ENCODE measurements around the gene AHRR. TPM values are rescaled to one million over a fixed set of nuclear protein-coding genes. Genes with fewer than 3 reads are reported as not detected.
"Not testable (repeated sequence)": the region's sequence is repeated elsewhere in the genome, so short reads cannot be mapped to it uniquely, and the experiment has no call there.

The AHRR gene
- total RNA-seq, 1 donor from 2014 or later = 26.0 TPM

- intact Hi-C loops (cut with micrococcal nuclease); H3K4me1 Mint-ChIP-seq; H3K4me3 Mint-ChIP-seq; H3K27me3 Mint-ChIP-seq; DNase-seq; H3K9me3 Mint-ChIP-seq; H3K27ac Mint-ChIP-seq: not testable (repeated sequence)
- peaks cover 21% of the 10 kb centered on the region for H3K36me3 Mint-ChIP-seq (ENCODE audit: low read depth)
These were observed 11.7 kb upstream of the AHRR start for GRCh38 chr5:309831-310230.

- no peak for DNase-seq
- H3K4me3 Mint-ChIP-seq = no peak overlapping the region
- peaks cover 21% of the 10 kb centered on the region for H3K36me3 Mint-ChIP-seq (ENCODE audit: low read depth)
- H3K27me3 Mint-ChIP-seq = no peaks in the 10 kb centered on the region
- intact Hi-C loops (cut with micrococcal nuclease) = no loop called here
- H3K9me3 Mint-ChIP-seq = no peaks in the 10 kb centered on the region
- no peak overlapping the region for H3K27ac Mint-ChIP-seq
- H3K4me1 Mint-ChIP-seq = no peaks in the 10 kb centered on the region
These were observed 11.0 kb upstream of the AHRR start for GRCh38 chr5:310516-310915.

- no peak overlapping the region for H3K4me3 Mint-ChIP-seq
- no peak for DNase-seq
- H3K9me3 Mint-ChIP-seq = no peaks in the 10 kb centered on the region
- no peaks in the 10 kb centered on the region for H3K4me1 Mint-ChIP-seq
- intact Hi-C loops (cut with micrococcal nuclease) = no loop called here
- H3K27ac Mint-ChIP-seq = no peak overlapping the region
- no peaks in the 10 kb centered on the region for H3K27me3 Mint-ChIP-seq
- H3K36me3 Mint-ChIP-seq (ENCODE audit: low read depth) = peaks cover 19% of the 10 kb centered on the region
These were observed 10.5 kb upstream of the AHRR start for GRCh38 chr5:310941-311434.

- Mint-ChIP-seq H3K9me3 (no peaks in the 10 kb centered on the region), H3K27ac (no peak overlapping the region), H3K4me3 (no peak overlapping the region), H3K36me3 (ENCODE audit: low read depth) (peaks cover 19% of the 10 kb centered on the region), H3K4me1 (no peaks in the 10 kb centered on the region), H3K27me3 (no peaks in the 10 kb centered on the region)
- no peak for DNase-seq
- intact Hi-C loops (cut with micrococcal nuclease) = no loop called here
These were observed 9.6 kb upstream of the AHRR start for GRCh38 chr5:311963-312362.

GRCh38 chr5:312845-313244, 8.7 kb upstream of the AHRR start:
- no peak overlapping the region for H3K27ac Mint-ChIP-seq
- no peaks in the 10 kb centered on the region for H3K9me3 Mint-ChIP-seq
- no peaks in the 10 kb centered on the region for H3K4me1 Mint-ChIP-seq
- DNase-seq = no peak
- H3K36me3 Mint-ChIP-seq (ENCODE audit: low read depth) = peaks cover 19% of the 10 kb centered on the region
- no peak overlapping the region for H3K4me3 Mint-ChIP-seq
- intact Hi-C loops (cut with micrococcal nuclease) = no loop called here
- no peaks in the 10 kb centered on the region for H3K27me3 Mint-ChIP-seq

GRCh38 chr5:313265-313664, 8.2 kb upstream of the AHRR start:
- no peaks in the 10 kb centered on the region for H3K27me3 Mint-ChIP-seq
- H3K36me3 Mint-ChIP-seq (ENCODE audit: low read depth) = peaks cover 19% of the 10 kb centered on the region
- no peak overlapping the region for H3K4me3 Mint-ChIP-seq
- no peak for DNase-seq
- no peaks in the 10 kb centered on the region for H3K4me1 Mint-ChIP-seq
- H3K27ac Mint-ChIP-seq = no peak overlapping the region
- no peaks in the 10 kb centered on the region for H3K9me3 Mint-ChIP-seq
- intact Hi-C loops (cut with micrococcal nuclease) = no loop called here

- Mint-ChIP-seq H3K36me3 (ENCODE audit: low read depth) (peaks cover 17% of the 10 kb centered on the region), H3K27me3 (no peaks in the 10 kb centered on the region), H3K9me3 (no peaks in the 10 kb centered on the region), H3K27ac (no peak overlapping the region), H3K4me1 (no peaks in the 10 kb centered on the region), H3K4me3 (no peak overlapping the region)
- DNase-seq = no peak
- intact Hi-C loops (cut with micrococcal nuclease) = no loop called here
These were observed 7.6 kb upstream of the AHRR start for GRCh38 chr5:313806-314376.

GRCh38 chr5:314676-315487, 6.6 kb upstream of the AHRR start:
- intact Hi-C loops (cut with micrococcal nuclease) = no loop called here
- H3K4me1 Mint-ChIP-seq = no peaks in the 10 kb centered on the region
- H3K36me3 Mint-ChIP-seq (ENCODE audit: low read depth) = peaks cover 17% of the 10 kb centered on the region
- no peaks in the 10 kb centered on the region for H3K9me3 Mint-ChIP-seq
- peaks cover 4% of the 10 kb centered on the region for H3K27me3 Mint-ChIP-seq
- no peak overlapping the region for H3K27ac Mint-ChIP-seq
- DNase-seq = no peak
- no peak overlapping the region for H3K4me3 Mint-ChIP-seq

- peaks cover 4% of the 10 kb centered on the region for H3K4me1 Mint-ChIP-seq
- H3K9me3 Mint-ChIP-seq = no peaks in the 10 kb centered on the region
- peaks cover 10% of the 10 kb centered on the region for H3K27me3 Mint-ChIP-seq
- no peak overlapping the region for H3K4me3 Mint-ChIP-seq
- no peak overlapping the region for H3K27ac Mint-ChIP-seq
- no peak for DNase-seq
- intact Hi-C loops (cut with micrococcal nuclease) = no loop called here
- H3K36me3 Mint-ChIP-seq (ENCODE audit: low read depth) = peaks cover 17% of the 10 kb centered on the region
These were observed 5.9 kb upstream of the AHRR start for GRCh38 chr5:315488-316209.

GRCh38 chr5:316210-317085, 5.1 kb upstream of the AHRR start:
- intact Hi-C loops (cut with micrococcal nuclease) = loop anchor here (1.0 kb wide), 1 partner anchor 115 kb away; no protein-coding TSS in a partner anchor
- H3K4me1 Mint-ChIP-seq = peaks cover 4% of the 10 kb centered on the region
- H3K4me3 Mint-ChIP-seq = no peak overlapping the region
- DNase-seq = no peak
- peaks cover 11% of the 10 kb centered on the region for H3K27me3 Mint-ChIP-seq
- H3K36me3 Mint-ChIP-seq (ENCODE audit: low read depth) = peaks cover 13% of the 10 kb centered on the region
- H3K9me3 Mint-ChIP-seq = no peaks in the 10 kb centered on the region
- peak overlapping the region; percentile 41 for H3K27ac Mint-ChIP-seq

- H3K27ac Mint-ChIP-seq = no peak overlapping the region
- intact Hi-C loops (cut with micrococcal nuclease) = loop anchor here (1.0 kb wide), 1 partner anchor 114 kb away; no protein-coding TSS in a partner anchor
- no peaks in the 10 kb centered on the region for H3K9me3 Mint-ChIP-seq
- DNase-seq = peak; percentile 80
- H3K27me3 Mint-ChIP-seq = peaks cover 11% of the 10 kb centered on the region
- no peak overlapping the region for H3K4me3 Mint-ChIP-seq
- peaks cover 13% of the 10 kb centered on the region for H3K36me3 Mint-ChIP-seq (ENCODE audit: low read depth)
- H3K4me1 Mint-ChIP-seq = peaks cover 4% of the 10 kb centered on the region
These were observed 4.3 kb upstream of the AHRR start for GRCh38 chr5:317086-317811.

- DNase-seq = no peak
- Mint-ChIP-seq H3K27ac (no peak overlapping the region), H3K27me3 (peaks cover 11% of the 10 kb centered on the region), H3K9me3 (no peaks in the 10 kb centered on the region), H3K4me1 (peaks cover 7% of the 10 kb centered on the region), H3K4me3 (no peak overlapping the region), H3K36me3 (ENCODE audit: low read depth) (peaks cover 11% of the 10 kb centered on the region)
- intact Hi-C loops (cut with micrococcal nuclease) = no loop called here
These were observed 3.1 kb upstream of the AHRR start for GRCh38 chr5:318341-318897.
